Esophagus squamous epithelium (tissue), 5 donors: ENCODE measurements around the gene RESP18. TPM values are rescaled to one million over a fixed set of nuclear protein-coding genes. Genes with fewer than 3 reads are reported as not detected.
"Not testable (repeated sequence)": the region's sequence is repeated elsewhere in the genome, so short reads cannot be mapped to it uniquely, and the experiment has no call there.

Experiments used
- DNase-seq: peaks from one replicate; lab custom pipeline; 2025; lab: John Stamatoyannopoulos, UW
- H3K27ac ChIP-seq, 4 donors: fragments of 200-600 bp; sonication (generic); one replicate each; pipeline ENCODE4 v1.5.1; 2016 to 2019; ENCODE audit warnings: mild to moderate bottlenecking in 1 of 4
- H3K27me3 ChIP-seq, 4 donors: fragments of 200-600 bp; sonication (generic); 1 replicate in 3 of 4; 2 replicates in 1 of 4; pipeline versions ENCODE4 v1.5.1 to v1.6.0; 2017 to 2021; ENCODE audit warnings: antibody characterized with exemption in 1 of 4
- H3K36me3 ChIP-seq, 3 donors: fragments of 200-600 bp; sonication (generic); one replicate each; pipeline ENCODE4 v1.5.1; 2016 to 2019
- H3K4me1 ChIP-seq, 3 donors: fragments of 200-600 bp; sonication (generic); one replicate each; pipeline ENCODE4 v1.5.1; 2017 to 2019
- H3K4me3 ChIP-seq, 4 donors: fragments of 200-600 bp; sonication (generic); 1 replicate in 3 of 4; 2 replicates in 1 of 4; pipeline ENCODE4 v1.5.1; 2016 to 2019; ENCODE audit warnings: mild to moderate bottlenecking in 2 of 4, moderate library complexity in 1 of 4
- H3K9me3 ChIP-seq, 3 donors: fragments of 200-600 bp; sonication (generic); one replicate each; pipeline ENCODE4 v1.5.1; 2016 to 2019
- POLR2A ChIP-seq, 4 donors: fragments of 450-650 bp; IDR thresholded peaks; one replicate each; pipeline ENCODE4 v1.6.1; 2017; ENCODE audit warnings: antibody characterized with exemption in 4 of 4, mild to moderate bottlenecking in 4 of 4, moderate library complexity in 3 of 4
- whole genome bisulfite sequencing, 2 donors: methylation state at CpG; one replicate each; pipeline ENCODE4 v1.1.5; 2018; 5-methylcytosine and 5-hydroxymethylcytosine counted together
- intact Hi-C: fragments of 100-400 bp; cut with DNase I; formaldehyde crosslinking; loops from one replicate; pipeline ENCODE4 v1.15.0; 2022
- total RNA-seq, 4 donors: library from RNA; depleted of rRNA; stranded (reverse); fragments of >200 nt; gene quantifications; one replicate each; pipeline ENCODE4 v1.1.0, GENCODE V29; 2016
- TF ChIP-seq, protein P1 (sequence below), 6 experiments: fragments of 450-650 bp in 4 of 6; fragments of 200-600 bp in 2 of 6; sonication (generic) in 2 of 6; IDR thresholded peaks; one replicate each; pipeline ENCODE4 v1.5.1; 2016 to 2019; ENCODE audit warnings: antibody characterized with exemption in 6 of 6, mild to moderate bottlenecking in 4 of 6, moderate library complexity in 4 of 6
- donor health status: DM: yes; HTN: yes; CAD: no.

Gene RESP18
- total RNA-seq, 4 donors from 2014 or later, result not detected

DNA sequence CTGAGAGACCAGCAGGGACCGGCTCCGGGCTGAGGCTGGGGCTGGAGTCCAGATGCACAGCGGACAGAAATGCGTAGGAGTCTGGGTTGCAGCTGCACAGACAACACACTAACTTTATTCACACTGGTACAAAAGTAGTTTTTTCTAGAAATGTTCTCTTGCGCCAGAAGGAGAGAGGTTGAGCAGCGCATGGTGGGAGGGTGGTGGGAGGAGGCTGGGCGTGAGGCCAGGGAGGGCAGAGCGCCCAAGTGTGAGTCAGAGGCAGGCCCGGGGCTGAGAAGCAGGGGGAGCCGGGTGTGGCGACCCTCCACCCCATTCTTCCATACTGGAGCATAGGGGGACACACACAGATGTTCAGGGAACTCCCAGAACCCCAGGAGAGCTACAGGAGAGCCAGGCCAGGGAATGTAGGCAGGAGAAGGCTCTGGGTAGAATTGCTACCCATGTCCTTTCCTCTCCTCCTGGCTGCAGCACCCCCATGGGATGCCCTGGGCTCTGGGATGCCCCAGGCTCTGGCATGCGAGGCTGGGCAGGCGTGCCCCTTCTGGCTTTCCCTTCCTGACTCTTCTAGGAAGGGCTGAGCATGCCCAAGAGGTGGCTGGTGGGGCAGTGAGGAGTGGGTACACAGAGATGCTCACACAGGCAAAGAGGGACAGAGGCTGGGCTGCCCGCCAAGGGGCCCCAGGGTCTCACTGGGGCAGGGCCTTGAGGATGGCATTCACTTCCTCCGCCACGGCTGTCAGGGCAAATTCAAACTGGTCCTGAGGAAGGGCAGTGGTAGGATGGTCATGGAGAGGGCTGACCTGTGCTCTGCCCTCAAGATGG lies 42.8 kb downstream of the RESP18 start:
- intact Hi-C loops, result no loop called here
- Histone ChIP-seq H3K27ac (peak overlapping the region; percentile 3 to 86 (median 78)), H3K36me3 (peaks cover 0 to 12% (median 0%) of the 10 kb centered on the region in 3 donors), H3K9me3 (no peaks in the 10 kb centered on the region), H3K27me3 (no peaks in the 10 kb centered on the region), H3K4me1 (peaks cover 34 to 67% (median 44%) of the 10 kb centered on the region in 3 donors), H3K4me3 (no peak overlapping the region)
- DNase-seq, result no peak
- WGBS, 2 donors, result 0 to 8% methylated on average over 4 to 9 of the region's 16 CpGs
- TF ChIP-seq POLR2A (IDR thresholded peaks at IDR 0.05), result no peak
- TF ChIP-seq, protein P1, sequence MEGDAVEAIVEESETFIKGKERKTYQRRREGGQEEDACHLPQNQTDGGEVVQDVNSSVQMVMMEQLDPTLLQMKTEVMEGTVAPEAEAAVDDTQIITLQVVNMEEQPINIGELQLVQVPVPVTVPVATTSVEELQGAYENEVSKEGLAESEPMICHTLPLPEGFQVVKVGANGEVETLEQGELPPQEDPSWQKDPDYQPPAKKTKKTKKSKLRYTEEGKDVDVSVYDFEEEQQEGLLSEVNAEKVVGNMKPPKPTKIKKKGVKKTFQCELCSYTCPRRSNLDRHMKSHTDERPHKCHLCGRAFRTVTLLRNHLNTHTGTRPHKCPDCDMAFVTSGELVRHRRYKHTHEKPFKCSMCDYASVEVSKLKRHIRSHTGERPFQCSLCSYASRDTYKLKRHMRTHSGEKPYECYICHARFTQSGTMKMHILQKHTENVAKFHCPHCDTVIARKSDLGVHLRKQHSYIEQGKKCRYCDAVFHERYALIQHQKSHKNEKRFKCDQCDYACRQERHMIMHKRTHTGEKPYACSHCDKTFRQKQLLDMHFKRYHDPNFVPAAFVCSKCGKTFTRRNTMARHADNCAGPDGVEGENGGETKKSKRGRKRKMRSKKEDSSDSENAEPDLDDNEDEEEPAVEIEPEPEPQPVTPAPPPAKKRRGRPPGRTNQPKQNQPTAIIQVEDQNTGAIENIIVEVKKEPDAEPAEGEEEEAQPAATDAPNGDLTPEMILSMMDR (IDR thresholded peaks at IDR 0.05), result no peak

DNA sequence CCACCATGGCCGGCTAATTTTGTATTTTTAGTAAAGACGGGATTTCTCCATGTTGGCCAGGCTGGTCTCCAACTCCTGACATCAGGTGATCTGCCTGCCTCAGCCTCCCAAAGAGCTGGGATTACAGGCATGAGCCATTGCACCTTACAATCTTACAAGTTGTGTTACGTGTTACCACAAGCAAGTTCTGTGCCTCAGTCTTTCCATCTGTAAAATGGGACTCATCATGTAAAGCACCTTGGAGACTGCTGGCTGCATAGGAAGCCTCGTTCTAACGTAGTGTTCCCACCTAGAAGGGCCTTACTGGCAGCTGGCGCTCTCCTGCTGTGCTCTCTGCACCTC lies 43.4 kb downstream of the RESP18 start:
- TF ChIP-seq, protein P1 (IDR thresholded peaks at IDR 0.05), result no peak

DNA sequence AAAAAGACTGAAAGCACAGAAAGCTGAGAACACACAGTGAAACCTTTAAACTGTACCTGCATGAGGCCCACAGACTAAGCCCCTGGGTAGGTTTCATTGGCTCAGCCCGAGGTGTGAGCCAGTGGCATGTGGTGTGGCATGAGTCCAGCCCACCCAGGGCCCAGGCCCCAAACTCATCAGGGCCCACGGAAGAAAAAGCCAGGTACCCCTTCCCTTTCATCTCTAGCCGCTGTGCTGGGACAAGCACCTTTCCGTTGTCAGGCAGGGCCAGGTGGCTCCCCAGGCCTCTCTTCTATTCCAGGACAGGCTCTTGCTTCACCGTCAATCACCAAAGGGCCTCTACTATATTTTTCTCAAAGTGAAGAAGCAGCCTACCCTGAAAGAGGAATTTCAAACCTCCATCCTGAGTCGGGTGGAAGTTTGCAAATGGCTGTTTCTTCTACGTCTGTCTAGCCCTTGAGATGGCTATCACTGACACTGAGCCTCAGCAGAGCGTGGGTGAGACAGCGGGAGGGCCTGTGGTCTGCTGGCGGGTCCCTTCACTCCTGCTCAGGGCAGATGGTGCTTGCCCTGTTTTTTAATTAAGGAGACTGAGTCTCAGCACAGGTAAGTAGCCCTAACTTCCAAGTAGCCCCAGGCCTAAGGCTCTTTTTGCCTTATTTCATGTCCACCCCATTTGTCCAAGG lies 44.8 kb downstream of the RESP18 start:
- Histone ChIP-seq H3K27ac (peak overlapping the region; percentile 48 to 84 (median 72)), H3K27me3 (no peaks in the 10 kb centered on the region), H3K4me3 (no peak overlapping the region), H3K4me1 (peaks cover 27 to 74% (median 44%) of the 10 kb centered on the region in 3 donors), H3K36me3 (peaks cover 0 to 32% (median 6%) of the 10 kb centered on the region in 3 donors), H3K9me3 (no peaks in the 10 kb centered on the region)
- TF ChIP-seq POLR2A (IDR thresholded peaks at IDR 0.05), result no peak
- TF ChIP-seq, protein P1 (IDR thresholded peaks at IDR 0.05), result no peak
- 74 to 86% methylated on average over 4 to 9 of the region's 10 CpGs for WGBS, 2 donors
- intact Hi-C loops, result no loop called here
- no peak for DNase-seq

More for the DNA sequence above, 43.4 kb downstream of the RESP18 start:
- H3K4me3 ChIP-seq, result no peak overlapping the region
- 60 to 76% methylated on average over 3 to 5 of the region's 6 CpGs for WGBS, 2 donors
- H3K4me1 ChIP-seq, result peaks cover 29 to 66% (median 46%) of the 10 kb centered on the region in 3 donors
- intact Hi-C loops, result no loop called here
- no peaks in the 10 kb centered on the region for H3K9me3 ChIP-seq
- peak overlapping the region in 3 of 4 donors; percentile 76 to 86 (median 79) for H3K27ac ChIP-seq
- DNase-seq, result no peak
- H3K36me3 ChIP-seq, result peaks cover 0 to 18% (median under 1%) of the 10 kb centered on the region in 3 donors
- H3K27me3 ChIP-seq, result no peaks in the 10 kb centered on the region

DNA sequence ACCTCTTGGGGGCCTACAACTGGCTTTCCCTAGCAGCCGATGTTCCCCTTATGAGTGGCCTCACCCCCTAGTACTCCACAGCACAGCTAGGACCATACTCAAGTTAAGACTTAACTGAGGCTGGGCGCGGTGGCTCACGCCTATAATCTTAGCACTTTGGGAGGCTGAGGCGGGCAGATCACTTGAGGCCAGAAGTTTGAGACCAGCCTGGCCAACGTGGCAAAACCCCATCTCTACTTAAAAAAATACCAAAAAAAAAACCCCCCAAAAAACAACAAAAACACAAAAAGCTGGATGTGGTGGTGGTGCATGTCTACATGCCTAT lies 45.5 kb downstream of the RESP18 start:
- H3K4me3 ChIP-seq, DNase-seq, H3K9me3 ChIP-seq, H3K27me3 ChIP-seq, intact Hi-C loops: not testable (repeated sequence)
- peaks cover 0 to 38% (median 6%) of the 10 kb centered on the region in 3 donors for H3K36me3 ChIP-seq
- H3K4me1 ChIP-seq, result peaks cover 27 to 78% (median 44%) of the 10 kb centered on the region in 3 donors
- peak overlapping the region; percentile 66 to 86 (median 82) for H3K27ac ChIP-seq
- 65 to 71% methylated on average over 2 to 4 of the region's 6 CpGs for WGBS, 2 donors

DNA sequence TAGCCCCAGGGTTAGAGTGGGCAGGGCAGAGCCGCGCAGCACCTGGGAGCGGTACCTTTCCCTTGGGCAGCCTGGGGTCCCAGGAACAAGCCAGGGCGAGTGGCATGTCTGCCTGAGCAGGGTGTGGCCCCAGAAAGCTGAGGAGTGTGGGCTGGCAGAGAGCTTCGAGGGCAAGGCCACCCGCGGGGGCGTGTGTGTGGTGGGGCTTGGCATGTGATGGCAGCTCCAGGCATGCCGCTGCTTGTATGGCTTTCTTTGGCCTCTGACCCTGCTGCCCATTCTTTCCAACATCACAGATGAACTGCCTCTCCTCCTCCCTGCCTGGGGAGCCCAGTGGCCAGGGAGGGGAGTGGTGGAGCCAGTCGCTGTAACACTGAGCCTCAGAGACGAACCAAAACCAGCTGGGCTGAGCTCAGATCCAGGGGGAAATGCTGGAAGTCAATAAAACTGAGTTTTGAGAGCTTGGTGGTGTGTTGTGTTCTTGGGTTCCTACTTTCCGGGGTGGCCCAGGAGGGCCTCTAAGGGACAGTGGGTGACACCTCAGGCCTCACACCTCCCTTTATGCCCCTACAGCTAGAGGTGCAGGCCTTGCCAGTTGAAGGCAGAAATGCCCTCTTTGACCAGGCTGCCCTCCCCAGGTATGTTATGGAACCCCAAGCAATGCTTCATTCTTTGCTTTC lies 46.0 kb downstream of the RESP18 start:
- peaks cover 27 to 78% (median 44%) of the 10 kb centered on the region in 3 donors for H3K4me1 ChIP-seq
- peak overlapping the region in 2 of 4 donors; percentile 12 to 21 for H3K4me3 ChIP-seq
- TF ChIP-seq, protein P1 (IDR thresholded peaks at IDR 0.05), result no peak
- TF ChIP-seq POLR2A (IDR thresholded peaks at IDR 0.05), result no peak
- intact Hi-C loops, result no loop called here
- no peak for DNase-seq
- WGBS, 2 donors, result 20% methylated on average over 5 of the region's 12 CpGs; no CpG with 5 or more reads in 1 of the 2 donors
- H3K9me3 ChIP-seq, result no peaks in the 10 kb centered on the region
- H3K36me3 ChIP-seq, result peaks cover 0 to 43% (median 6%) of the 10 kb centered on the region in 3 donors
- no peaks in the 10 kb centered on the region for H3K27me3 ChIP-seq
- peak overlapping the region; percentile 66 to 86 (median 82) for H3K27ac ChIP-seq
